GM19023 (cell line): ENCODE measurements around the gene PEX11A.
A peak's percentile ranks its signal among the peaks of the same experiment; 100 is the strongest.
"Not testable (repeated sequence)": the region's sequence is repeated elsewhere in the genome, so short reads cannot be mapped to it uniquely, and the experiment has no call there.

ENCODE experiments used
- ATAC-seq: cut with Tn5 transposase; IDR thresholded peaks from one replicate; pipeline ENCODE4 v1.9.1; 2021; ENCODE audit warnings: mild to moderate bottlenecking, moderate library complexity; ENCODE audit not compliant: unreplicated experiment

Gene PEX11A

GRCh38 chr15:89690276-89691218 is at the start of gene PEX11A, which contains the start of gene WDR93:
TSS of gene PEX11A (minus strand) at chr15:89690754. CDS start at chr15:89690632, 122 bp downstream.
TSS of gene WDR93 (plus strand) at chr15:89690811. CDS start at chr15:89701747, 10,936 bp downstream.
- ATAC-seq = peak; percentile 94

- ATAC-seq = peak; percentile 79
Observed at GRCh38 chr15:89740137-89740536, 49.6 kb upstream of the PEX11A start.

- ATAC-seq = no peak
Observed at GRCh38 chr15:89735773-89736172, 45.2 kb upstream of the PEX11A start.

- ATAC-seq = no peak
Observed at GRCh38 chr15:89732451-89733172, 42.1 kb upstream of the PEX11A start.

GRCh38 chr15:89731275-89731674 is 40.7 kb upstream of the PEX11A start:
- ATAC-seq = no peak

GRCh38 chr15:89728254-89728653 is 37.7 kb upstream of the PEX11A start:
- no peak for ATAC-seq

GRCh38 chr15:89725064-89725463 is 34.5 kb upstream of the PEX11A start:
- ATAC-seq = no peak

GRCh38 chr15:89724621-89725020 is 34.1 kb upstream of the PEX11A start:
- no peak for ATAC-seq

GRCh38 chr15:89723031-89723430 is 32.5 kb upstream of the PEX11A start:
- no peak for ATAC-seq

GRCh38 chr15:89714775-89715174 is 24.2 kb upstream of the PEX11A start:
- ATAC-seq = no peak

GRCh38 chr15:89707577-89707976 is 17.0 kb upstream of the PEX11A start:
- no peak for ATAC-seq

GRCh38 chr15:89704411-89704810 is 13.9 kb upstream of the PEX11A start:
- ATAC-seq = no peak

- no peak for ATAC-seq
Observed at GRCh38 chr15:89695198-89695597, 4.6 kb upstream of the PEX11A start.

GRCh38 chr15:89693696-89694095 is 3.1 kb upstream of the PEX11A start:
- ATAC-seq = no peak

GRCh38 chr15:89693091-89693490 is 2.5 kb upstream of the PEX11A start:
- ATAC-seq = no peak

- ATAC-seq = not testable (repeated sequence)
Observed at GRCh38 chr15:89689930-89690275, 651 bp downstream of the PEX11A start.

GRCh38 chr15:89686522-89686921 is 4.0 kb downstream of the PEX11A start:
- ATAC-seq = no peak

- no peak for ATAC-seq
Observed at GRCh38 chr15:89685995-89686394, 4.6 kb downstream of the PEX11A start.

GRCh38 chr15:89681146-89681545 is 9.4 kb downstream of the PEX11A start:
- no peak for ATAC-seq

GRCh38 chr15:89680282-89680873 is 10.2 kb downstream of the PEX11A start:
- ATAC-seq = no peak

- no peak for ATAC-seq
Observed at GRCh38 chr15:89679212-89679611, 11.3 kb downstream of the PEX11A start, which contains the start of gene PLIN1. TSS of gene PLIN1 (minus strand) at chr15:89679367. CDS start at chr15:89677489, 1,878 bp downstream.
